IMR-90 (cell line): ENCODE measurements around the gene CFAP299. TPM values are rescaled to one million over a fixed set of nuclear protein-coding genes. Genes with fewer than 3 reads are reported as not detected.

Experiments
- ATAC-seq: fragments of 200-7000 bp; cut with Tn5 transposase; 2 replicates; pipeline ENCODE4 v1.9.1; 2020; ENCODE audit warnings: low read depth, mild to moderate bottlenecking, moderate library complexity
- BruUV-seq: library from RNA; stranded (reverse); fragments of 400-500 nt; replicated peaks from 2 replicates; lab custom pipeline; 2021; lab: Mats Ljungman, UMichigan
- CTCF ChIA-PET: fragments of 300-600 bp; formaldehyde crosslinking; extraction: SDS; loops from one replicate; lab custom pipeline; 2021; ENCODE audit warnings: antibody characterized with exemption; lab: Yijun Ruan, JAX
- POLR2A ChIA-PET: fragments of 300-600 bp; sonication (Branson Sonifier 250); formaldehyde crosslinking; loops from one replicate; lab custom pipeline; 2022; ENCODE audit warnings: antibody characterized with exemption; ENCODE audit not compliant: unreplicated experiment; lab: Charles Lee
- DNase-seq: peaks from one replicate; pipeline ENCODE4 v3.0.0; 2013
- H2AFZ ChIP-seq: replicated peaks from 2 replicates; pipeline ENCODE3; 2013; ENCODE audit warnings: low read length, mild to moderate bottlenecking; ENCODE audit not compliant: poor library complexity
- H2AK5ac ChIP-seq: 2 replicates; pipeline ENCODE4 v1.6.1; 2013; ENCODE audit warnings: low read depth, low read length, inconsistent platforms
- H2AK9ac ChIP-seq: replicated peaks from 2 replicates; pipeline ENCODE3; 2013; ENCODE audit warnings: mild to moderate bottlenecking, low read depth, low read length, moderate library complexity; ENCODE audit not compliant: poor library complexity
- H2BK120ac ChIP-seq: 2 replicates; pipeline ENCODE4 v1.6.1; 2013; ENCODE audit warnings: low read depth, low read length, inconsistent platforms
- H2BK15ac ChIP-seq: 3 replicates; pipeline ENCODE4 v1.6.1; 2013; ENCODE audit warnings: low read depth, low read length, inconsistent platforms
- H2BK20ac ChIP-seq: 2 replicates; pipeline ENCODE4 v1.6.1; 2013; ENCODE audit warnings: low read depth, mild to moderate bottlenecking, inconsistent platforms, low read length, moderate library complexity
- H2BK5ac ChIP-seq: 2 replicates; pipeline ENCODE4 v1.6.1; 2013; ENCODE audit warnings: mild to moderate bottlenecking, low read depth, low read length, inconsistent platforms; ENCODE audit not compliant: poor library complexity, severe bottlenecking
- H3K14ac ChIP-seq: replicated peaks from 2 replicates; pipeline ENCODE4 v1.6.1; 2013; ENCODE audit warnings: low read depth, low read length, inconsistent platforms
- H3K18ac ChIP-seq: 2 replicates; pipeline ENCODE4 v1.6.1; 2013; ENCODE audit warnings: low read depth, low read length, control low read depth
- H3K23ac ChIP-seq: 2 replicates; pipeline ENCODE4 v1.6.1; 2013; ENCODE audit warnings: low read depth, low read length, inconsistent platforms
- H3K27ac ChIP-seq: 2 replicates; pipeline ENCODE4 v1.5.1; 2013; ENCODE audit warnings: mild to moderate bottlenecking, control low read depth, low read length; ENCODE audit not compliant: insufficient read depth
- H3K27me3 ChIP-seq: 2 replicates; pipeline ENCODE4 v1.6.1; 2013; ENCODE audit warnings: low read length; ENCODE audit not compliant: control insufficient read depth, insufficient read depth
- H3K36me3 ChIP-seq: 2 replicates; pipeline ENCODE4 v1.6.1; 2013; ENCODE audit warnings: low read length, mixed read lengths; ENCODE audit not compliant: control insufficient read depth, insufficient read depth
- H3K4ac ChIP-seq: 2 replicates; pipeline ENCODE4 v1.6.1; 2013; ENCODE audit warnings: low read depth, low read length, inconsistent platforms
- H3K4me1 ChIP-seq: 2 replicates; pipeline ENCODE4 v1.6.1; 2013; ENCODE audit warnings: low read length, mixed read lengths; ENCODE audit not compliant: control insufficient read depth, insufficient read depth
- H3K4me2 ChIP-seq: 2 replicates; pipeline ENCODE4 v1.6.1; 2013; ENCODE audit warnings: low read depth, mild to moderate bottlenecking, control low read depth, low read length, moderate library complexity
- H3K4me3 ChIP-seq: 2 replicates; pipeline ENCODE4 v1.5.1; 2013; ENCODE audit warnings: low read depth, mild to moderate bottlenecking, control low read depth, low read length, moderate library complexity; ENCODE audit not compliant: insufficient read depth
- H3K56ac ChIP-seq: 2 replicates; pipeline ENCODE4 v1.6.1; 2013; ENCODE audit warnings: low read length, inconsistent platforms; ENCODE audit not compliant: insufficient read depth; ENCODE audit errors: extremely low read depth
- H3K79me1 ChIP-seq, 2 experiments: 2 replicates each; pipeline ENCODE4 v1.6.1; 2013; ENCODE audit warnings: low read length in 2 of 2, inconsistent platforms in 1 of 2, low read depth in 1 of 2
- H3K9ac ChIP-seq: 2 replicates; pipeline ENCODE4 v1.6.1; 2013; ENCODE audit warnings: low read depth, low read length, control low read depth
- H3K9me1 ChIP-seq: 2 replicates; pipeline ENCODE4 v1.6.1; 2013; ENCODE audit warnings: low read length, inconsistent platforms; ENCODE audit not compliant: insufficient read depth
- H3K9me3 ChIP-seq: 2 replicates; pipeline ENCODE4 v1.6.1; 2013; ENCODE audit warnings: low read length; ENCODE audit not compliant: control insufficient read depth, insufficient read depth
- H4K20me1 ChIP-seq: 2 replicates; pipeline ENCODE4 v1.6.1; 2013; ENCODE audit warnings: low read length, inconsistent platforms; ENCODE audit not compliant: insufficient read depth
- H4K5ac ChIP-seq: 2 replicates; pipeline ENCODE4 v1.6.1; 2013; ENCODE audit warnings: mild to moderate bottlenecking, low read depth, low read length, control low read depth
- H4K8ac ChIP-seq, 2 experiments: 2 replicates each; pipeline ENCODE4 v1.6.1; 2013; ENCODE audit warnings: low read depth in 2 of 2, low read length in 2 of 2, control low read depth in 1 of 2, inconsistent platforms in 1 of 2
- H4K91ac ChIP-seq: 2 replicates; pipeline ENCODE4 v1.6.1; 2013; ENCODE audit warnings: low read depth, low read length, inconsistent platforms; ENCODE audit not compliant: insufficient read depth
- BHLHE40 ChIP-seq: fragments of 150-350 bp; IDR thresholded peaks from 2 replicates; pipeline ENCODE4 v1.6.1; 2016; ENCODE audit warnings: mild to moderate bottlenecking, low read depth, low read length
- CHD1 ChIP-seq: IDR thresholded peaks from 2 replicates; pipeline ENCODE4 v1.6.1; 2012; ENCODE audit warnings: low read depth, low read length, improper control_type of control experiment
- CTCF ChIP-seq: conservative IDR thresholded peaks from 2 replicates; pipeline ENCODE4 v1.5.1; 2012; ENCODE audit warnings: mild to moderate bottlenecking, low read depth, low read length, improper control_type of control experiment
- ELK1 ChIP-seq: fragments of 150-350 bp; IDR thresholded peaks from 2 replicates; pipeline ENCODE4 v1.6.1; 2016; ENCODE audit warnings: low read depth, mild to moderate bottlenecking, low read length, moderate library complexity, borderline replicate concordance
- MAFK ChIP-seq: IDR thresholded peaks from 2 replicates; pipeline ENCODE4 v1.6.1; 2012; ENCODE audit warnings: low read depth, low read length, improper control_type of control experiment
- MAZ ChIP-seq: IDR thresholded peaks from 2 replicates; pipeline ENCODE4 v1.6.1; 2012; ENCODE audit warnings: low read depth, mild to moderate bottlenecking, low read length, improper control_type of control experiment, moderate library complexity, borderline replicate concordance
- MXI1 ChIP-seq: IDR thresholded peaks from 2 replicates; pipeline ENCODE4 v1.6.1; 2012; ENCODE audit warnings: low read depth, mild to moderate bottlenecking, low read length, moderate library complexity, borderline replicate concordance
- NFE2L2 ChIP-seq: fragments of 150-350 bp; IDR thresholded peaks from 2 replicates; pipeline ENCODE4 v1.6.1; 2016; ENCODE audit warnings: low read depth, mild to moderate bottlenecking, low read length
- RAD21 ChIP-seq: IDR thresholded peaks from 2 replicates; pipeline ENCODE4 v1.6.1; 2012; ENCODE audit warnings: low read length, improper control_type of control experiment
- RCOR1 ChIP-seq: IDR thresholded peaks from 2 replicates; pipeline ENCODE4 v1.6.1; 2012; ENCODE audit warnings: mild to moderate bottlenecking, low read length, improper control_type of control experiment; ENCODE audit not compliant: insufficient replicate concordance
- RFX5 ChIP-seq: IDR thresholded peaks from 2 replicates; pipeline ENCODE4 v1.8.0; 2012; ENCODE audit warnings: low read depth, mild to moderate bottlenecking, low read length, moderate library complexity
- SMC3 ChIP-seq: fragments of 150-350 bp; IDR thresholded peaks from 2 replicates; pipeline ENCODE4 v1.6.1; 2016; ENCODE audit warnings: low read depth, mild to moderate bottlenecking, antibody characterized with exemption, low read length, moderate library complexity
- USF2 ChIP-seq: fragments of 150-350 bp; IDR thresholded peaks from 2 replicates; pipeline ENCODE4 v1.6.1; 2017; ENCODE audit warnings: mild to moderate bottlenecking, antibody characterized with exemption, low read length, low read depth
- WGBS, 2 experiments: methylation state at CpG; one replicate each; pipeline versions ENCODE4 v1.1.5 to v1.1.7; 2013; ENCODE audit warnings: missing lambda C conversion rate in 2 of 2; ENCODE audit not compliant: insufficient read length in 1 of 2; ENCODE audit errors: extremely low coverage in 2 of 2; 5-methylcytosine and 5-hydroxymethylcytosine counted together
- dilution Hi-C: fragments of 300-500 bp; cut with HindIII; formaldehyde crosslinking; loops from one replicate; pipeline ENCODE4 v1.14.3; 2018; ENCODE audit warnings: low sequenced_read_pairs; ENCODE audit not compliant: unreplicated experiment
- in situ Hi-C: fragments of 300-500 bp; cut with MboI; formaldehyde crosslinking; loops from 3 replicates; pipeline ENCODE4 v1.14.3; 2019; ENCODE audit warnings: low sequenced_read_pairs, inconsistent platforms, mixed read lengths
- intact Hi-C: fragments of 100-400 bp; cut with micrococcal nuclease; formaldehyde crosslinking; loops from 2 replicates; pipeline ENCODE4 v1.10.0; 2022
- polyA plus RNA-seq, 3 experiments: library from polyadenylated mRNA; depleted of rRNA; stranded (reverse); fragments of >200 nt; gene quantifications; 2 replicates each; pipeline ENCODE4 v1.2.3, GENCODE V29; 2012; ENCODE audit warnings: low replicate concordance in 1 of 3
- total RNA-seq: library from RNA; depleted of rRNA; stranded (reverse); fragments of >200 nt; gene quantifications from 2 replicates; pipeline ENCODE4 v1.2.3, GENCODE V29; 2012

The CFAP299 gene
- total and polyA plus RNA-seq, 2 of the 4 experiments (the other 2 are of a cell fraction): 1.0 to 1.1 TPM

GRCh38 chr4:80465736-80466135, 130.2 kb downstream of the CFAP299 start:
- CTCF ChIA-PET: no interaction called here
- Histone ChIP-seq H2BK120ac (no peak overlapping the region), H3K4ac (no peak overlapping the region), H3K36me3 (no peaks in the 10 kb centered on the region), H3K79me1 (no peaks in the 10 kb centered on the region), H4K91ac (no peak overlapping the region), H3K4me2 (peak overlapping the region; percentile 48; the same call in 1 of the 2 replicates), H4K8ac (no peak overlapping the region), H3K14ac (no peak overlapping the region), H2AFZ (no peak overlapping the region), H3K9ac (no peak overlapping the region), H3K23ac (no peak overlapping the region), H4K20me1 (no peaks in the 10 kb centered on the region), H2BK5ac (peak overlapping the region; percentile 46), H4K5ac (no peak overlapping the region), H3K9me1 (no peaks in the 10 kb centered on the region; the same call in 1 of the 2 replicates), H2AK9ac (no peak overlapping the region), H3K18ac (no peak overlapping the region), H3K9me3 (no peaks in the 10 kb centered on the region), H3K27ac (no peak overlapping the region), H2BK20ac (no peak overlapping the region), H3K27me3 (no peaks in the 10 kb centered on the region), H3K4me3 (no peak overlapping the region), H3K4me1 (peaks cover 6% of the 10 kb centered on the region; the same call in 1 of the 2 replicates), H3K56ac (no peak overlapping the region), H2AK5ac (no peak overlapping the region), H2BK15ac (no peak overlapping the region)
- intact Hi-C loops: loop anchor here (2.0 kb wide), 1 partner anchor 19 kb away; no protein-coding TSS in a partner anchor
- POLR2A ChIA-PET: interaction anchor here (0.7 kb wide), 1 partner anchor 413 kb away, joined by 3 read pairs; no protein-coding TSS in a partner anchor
- DNase-seq: peak; percentile 40
- TF ChIP-seq USF2 (no peak), MAFK (no peak), ELK1 (no peak), CHD1 (no peak), BHLHE40 (no peak), NFE2L2 (no peak), RFX5 (no peak), MXI1 (no peak), MAZ (no peak), RCOR1 (no peak), SMC3 (no peak), CTCF (no peak), RAD21 (no peak)
- BruUV-seq: no TSS peak
- WGBS, 2 experiments: no CpG with 5 or more reads among the region's 3 CpGs
- ATAC-seq: peak; percentile 82
- in situ Hi-C loops: no loop called here
- dilution Hi-C loops: no loop called here
